GM19467 (cell line): ENCODE data around the gene SNX21.
"Not testable (repeated sequence)": the region's sequence is repeated elsewhere in the genome, so short reads cannot be mapped to it uniquely, and the experiment has no call there.

Source experiments
- ATAC-seq: cut with Tn5 transposase; IDR thresholded peaks from one replicate; pipeline ENCODE4 v1.9.1; 2021; ENCODE audit warnings: mild to moderate bottlenecking, moderate library complexity; ENCODE audit not compliant: unreplicated experiment

Gene SNX21

GRCh38 chr20:45821947-45822346 lies 11.7 kb upstream of the SNX21 start:
- ATAC-seq = no peak

DNA sequence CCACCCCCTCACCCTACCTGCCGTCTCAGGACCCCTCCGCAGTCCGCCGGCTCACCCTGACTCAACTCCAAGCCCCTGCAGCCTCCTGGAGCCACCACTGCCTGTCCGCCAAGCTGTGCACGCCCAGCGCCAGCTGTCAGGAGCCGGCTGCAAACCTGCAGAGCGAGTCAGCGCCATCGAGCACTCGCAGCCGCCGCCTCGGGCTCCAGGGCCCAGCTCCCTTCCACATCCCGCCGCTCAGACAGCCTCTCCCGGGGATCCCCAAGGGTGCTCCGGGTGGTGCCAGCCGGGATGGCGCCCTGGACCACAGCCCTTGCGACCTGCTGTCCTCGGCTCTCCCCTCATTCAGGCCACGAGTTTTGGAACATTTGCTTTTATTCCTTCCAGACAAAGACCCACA lies 10.7 kb upstream of the SNX21 start:
- no peak for ATAC-seq

DNA sequence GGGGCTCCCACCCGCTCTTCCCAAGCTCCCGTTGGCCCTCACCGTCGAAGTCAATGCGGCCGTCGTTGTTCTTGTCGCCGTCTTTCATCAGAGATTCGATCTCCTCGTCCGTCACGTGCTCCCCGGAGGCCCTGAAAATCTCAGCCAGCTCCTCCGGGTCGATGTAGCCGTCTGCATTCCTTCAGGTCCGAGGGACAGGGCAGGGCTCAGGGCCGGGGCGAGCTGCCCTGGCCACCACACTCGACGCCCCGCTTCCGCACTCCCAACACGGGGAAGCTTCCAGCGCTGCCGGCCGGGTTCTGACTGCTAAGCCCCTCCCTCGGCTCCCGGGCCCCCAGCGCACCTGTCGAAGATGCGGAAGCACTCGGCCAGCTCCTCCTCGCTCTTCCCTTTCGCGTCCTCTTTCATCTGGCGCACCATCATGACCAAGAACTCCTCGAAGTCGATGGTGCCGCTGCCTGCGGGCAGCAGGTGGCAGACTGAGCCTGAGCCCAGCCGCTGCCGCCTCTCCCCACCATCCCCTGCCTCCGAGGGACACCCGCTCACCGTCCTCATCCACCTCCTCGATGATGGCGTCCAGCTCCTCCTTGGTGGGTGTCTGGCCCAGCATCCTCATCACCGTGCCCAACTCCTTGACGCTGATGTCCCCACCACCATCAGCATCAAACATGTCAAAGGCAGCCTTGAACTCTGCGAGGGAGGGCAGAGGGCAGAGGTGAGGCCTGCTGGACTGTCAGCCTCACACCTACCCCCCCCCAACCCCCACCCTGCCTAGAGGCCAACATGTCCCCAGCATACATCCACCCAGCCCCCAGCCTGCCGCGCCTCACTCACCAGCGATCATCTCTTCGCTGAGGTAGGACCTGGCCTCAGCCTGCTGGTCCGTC lies 9.4 kb upstream of the SNX21 start:
- ATAC-seq = no peak

DNA sequence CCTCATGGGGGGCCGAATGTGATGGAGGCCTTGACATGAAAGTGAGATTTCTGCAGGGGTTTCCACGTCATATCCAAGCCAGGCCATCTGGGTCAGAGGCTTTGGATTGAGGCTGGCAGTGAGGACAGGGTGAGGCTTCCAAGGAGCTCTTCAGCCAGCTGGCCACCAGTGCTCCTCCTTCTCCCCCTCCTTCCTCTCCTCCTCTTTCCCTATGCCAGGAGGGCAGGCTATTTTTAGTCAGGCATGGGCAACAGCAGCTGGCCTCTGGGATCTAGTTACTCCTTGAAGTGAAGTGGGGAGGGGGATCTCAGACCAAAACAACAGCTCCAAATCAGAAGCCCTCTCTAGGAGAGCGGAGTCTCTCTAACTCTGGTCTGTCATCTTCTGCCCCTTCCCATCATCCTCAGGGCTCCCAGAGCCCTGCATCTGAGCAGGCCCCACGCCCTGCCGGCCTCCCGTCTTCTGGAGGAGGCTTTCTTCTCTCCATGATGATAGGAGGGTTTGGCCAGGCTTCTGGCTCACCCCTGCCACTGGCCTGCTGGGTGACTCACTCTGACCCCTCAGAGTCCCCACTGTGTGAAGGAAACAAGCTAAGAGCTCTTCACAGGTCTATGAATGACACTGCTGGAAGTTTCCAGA lies 7.1 kb upstream of the SNX21 start:
- ATAC-seq = no peak

DNA sequence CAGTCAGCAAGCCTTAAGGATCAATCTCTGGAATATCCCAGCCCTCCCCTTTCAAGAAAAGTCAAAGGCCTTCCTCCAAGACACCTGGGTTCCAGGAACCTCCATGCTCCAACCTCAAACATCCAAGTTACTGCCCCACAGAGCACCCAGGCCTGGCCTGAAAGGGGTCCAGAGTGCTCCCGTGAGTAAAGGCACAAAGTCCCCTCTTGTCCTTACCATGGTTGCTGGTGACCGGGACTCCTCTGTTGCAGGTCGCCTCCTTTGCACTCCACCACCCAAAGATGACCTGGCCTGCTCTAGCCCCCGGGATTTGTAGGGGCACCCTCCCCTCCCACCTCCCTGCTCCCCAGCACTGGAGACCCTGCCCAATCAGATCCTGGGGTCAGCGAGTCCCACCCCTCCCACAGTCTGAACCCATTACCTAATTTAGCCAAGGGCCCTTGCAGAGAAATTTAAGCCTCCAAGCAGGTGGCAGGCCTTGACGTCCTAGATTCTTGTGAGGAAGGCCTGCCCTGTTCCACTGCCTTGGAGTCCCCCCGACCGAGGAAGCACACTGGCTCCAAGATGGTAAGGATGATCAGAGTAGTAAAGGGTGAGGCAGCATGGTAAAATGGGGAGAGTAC lies 6.5 kb upstream of the SNX21 start, which contains the start of gene TNNC2:
Gene TNNC2 (minus strand): TSS at position 283 of the 623 bp plus-strand sequence. CDS start 64 bp downstream, at position 219.
- ATAC-seq = no peak

DNA sequence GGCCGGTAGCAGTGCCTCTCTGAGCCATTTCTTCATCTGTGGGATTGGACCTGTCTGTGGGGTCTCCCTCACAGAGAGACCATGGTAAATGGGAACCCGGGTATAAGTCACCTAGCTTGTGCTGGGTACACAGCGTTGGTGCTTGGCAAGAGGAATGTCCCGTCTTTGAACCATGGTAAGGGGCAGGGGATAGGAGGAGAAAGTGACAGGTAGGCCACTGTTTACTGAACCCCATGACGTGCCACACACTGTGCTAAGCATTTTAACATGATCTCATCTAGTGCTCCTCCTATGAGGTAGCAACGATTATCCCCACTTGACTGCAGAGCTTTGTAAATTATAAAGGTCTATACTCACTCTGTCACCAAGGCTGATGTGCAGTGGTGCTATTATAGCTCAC lies 5.9 kb upstream of the SNX21 start:
- no peak for ATAC-seq

DNA sequence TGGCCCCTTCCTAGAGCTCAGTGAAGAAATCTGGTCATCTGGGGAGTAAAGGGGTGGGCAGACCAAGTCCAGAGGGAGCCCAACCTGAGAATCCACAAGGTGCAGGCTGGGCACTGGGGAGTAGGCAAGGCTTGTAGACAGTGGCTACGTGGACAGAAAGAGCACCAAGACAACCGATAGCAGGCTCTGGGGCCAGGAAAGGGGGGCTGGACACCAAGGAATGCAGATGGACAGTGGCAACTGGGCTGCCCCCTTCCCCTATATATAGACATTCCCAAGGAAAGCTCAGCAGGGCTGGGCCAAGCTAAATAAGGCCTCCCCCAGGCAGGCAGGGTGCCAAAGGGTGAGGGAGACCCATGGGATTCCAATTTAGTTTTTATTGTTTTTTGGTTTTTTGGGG lies 5.0 kb upstream of the SNX21 start:
- no peak for ATAC-seq

DNA sequence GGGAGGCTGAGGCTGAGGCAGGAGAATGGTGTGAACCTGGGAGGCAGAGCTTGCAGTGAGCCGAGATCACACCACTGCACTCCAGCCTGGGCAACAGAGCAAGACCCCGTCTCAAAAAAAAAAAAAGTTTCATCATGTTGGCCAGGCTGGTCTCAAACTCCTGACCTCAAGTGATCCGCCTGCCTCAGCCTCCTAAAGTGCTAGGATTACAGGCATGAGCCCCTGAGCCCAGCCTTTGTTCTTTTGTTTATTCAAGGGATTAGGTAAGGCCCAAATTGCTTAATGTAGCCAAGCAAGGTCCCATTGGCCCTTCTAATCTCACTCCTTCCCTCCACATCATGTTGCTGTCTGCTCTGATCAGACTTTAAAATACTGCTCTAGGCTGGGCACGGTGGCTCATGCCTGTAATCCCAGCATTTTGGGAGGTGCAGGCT lies 3.9 kb upstream of the SNX21 start:
- not testable (repeated sequence) for ATAC-seq

DNA sequence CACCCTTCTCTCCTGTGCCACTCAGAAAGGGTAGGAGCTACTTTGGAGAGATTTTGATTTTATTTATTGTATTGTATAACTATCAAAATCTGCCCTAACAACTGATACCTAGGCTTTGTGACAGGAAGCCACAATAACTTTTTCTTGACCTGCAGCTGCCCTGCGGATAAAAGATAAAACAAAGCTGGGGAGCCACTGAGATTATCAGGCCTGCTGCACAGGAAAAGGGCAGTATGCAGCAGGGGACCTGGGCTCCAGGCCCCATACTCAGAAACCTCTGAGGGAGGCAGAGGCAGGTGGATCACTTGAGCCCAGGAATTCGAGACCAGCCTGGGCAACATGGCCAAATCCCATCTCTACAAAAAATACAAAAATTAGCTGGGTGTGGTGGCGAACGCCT lies 980 bp upstream of the SNX21 start:
- no peak for ATAC-seq

GRCh38 chr20:45833883-45834796 lies 541 bp downstream of the SNX21 start:
- ATAC-seq = no peak

DNA sequence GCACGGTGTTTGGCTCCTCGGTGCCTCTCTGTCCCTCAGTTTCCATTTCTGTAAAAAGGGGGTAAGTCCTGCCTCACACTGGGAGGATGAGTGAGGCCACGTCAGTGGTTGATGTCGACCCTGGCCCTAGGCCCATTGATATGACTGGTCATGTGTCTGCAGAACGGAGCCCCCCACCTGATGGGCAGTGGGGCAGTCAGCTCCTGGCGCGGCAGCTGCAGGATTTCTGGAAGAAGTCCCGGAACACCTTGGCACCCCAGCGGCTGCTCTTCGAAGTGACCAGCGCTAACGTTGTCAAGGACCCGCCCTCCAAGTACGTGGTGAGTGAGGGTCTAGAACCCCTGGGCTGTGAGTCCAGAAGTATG lies 1.2 kb downstream of the SNX21 start:
- no peak for ATAC-seq

- no peak for ATAC-seq
Observed at GRCh38 chr20:45835329-45835765, 1.7 kb downstream of the SNX21 start.

DNA sequence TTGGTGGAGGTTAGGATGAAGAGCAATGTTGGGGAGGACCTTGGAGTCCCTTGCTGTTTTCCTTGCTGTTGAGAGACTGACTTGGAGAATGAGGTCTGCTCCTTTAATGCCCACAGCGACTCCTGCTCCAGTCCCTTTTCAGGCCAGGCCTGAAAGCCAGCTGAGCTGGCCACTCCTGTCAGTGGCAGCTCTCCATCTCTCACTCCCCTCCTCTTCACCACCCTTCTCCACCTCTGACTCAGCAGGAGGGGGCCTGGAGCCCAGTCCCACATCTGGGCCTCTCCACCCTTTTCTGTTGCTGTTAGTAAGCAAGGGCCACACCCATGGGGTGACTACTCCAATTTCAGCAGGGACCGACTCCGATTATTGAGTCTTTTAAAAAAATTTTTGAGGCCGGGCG lies 2.2 kb downstream of the SNX21 start:
- no peak for ATAC-seq

DNA sequence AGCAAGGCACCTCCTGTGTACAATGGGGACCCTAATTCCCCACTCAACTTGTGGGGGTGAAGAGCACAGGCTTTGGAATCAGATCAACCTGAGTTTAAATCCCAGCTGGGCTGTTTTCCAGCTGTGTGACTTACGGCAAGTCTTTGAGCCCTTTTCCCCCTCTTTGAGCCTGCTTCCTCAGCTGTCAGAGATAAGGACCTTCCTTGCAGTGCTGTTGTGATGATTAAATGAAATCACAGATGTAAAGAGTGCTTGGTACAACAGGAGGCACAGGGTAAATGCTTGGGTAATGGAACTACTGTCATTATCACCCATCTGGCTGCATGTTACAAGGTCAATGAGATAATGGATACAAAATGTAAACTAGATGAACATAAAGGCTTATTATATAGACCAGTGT lies 3.2 kb downstream of the SNX21 start:
- ATAC-seq = no peak

DNA sequence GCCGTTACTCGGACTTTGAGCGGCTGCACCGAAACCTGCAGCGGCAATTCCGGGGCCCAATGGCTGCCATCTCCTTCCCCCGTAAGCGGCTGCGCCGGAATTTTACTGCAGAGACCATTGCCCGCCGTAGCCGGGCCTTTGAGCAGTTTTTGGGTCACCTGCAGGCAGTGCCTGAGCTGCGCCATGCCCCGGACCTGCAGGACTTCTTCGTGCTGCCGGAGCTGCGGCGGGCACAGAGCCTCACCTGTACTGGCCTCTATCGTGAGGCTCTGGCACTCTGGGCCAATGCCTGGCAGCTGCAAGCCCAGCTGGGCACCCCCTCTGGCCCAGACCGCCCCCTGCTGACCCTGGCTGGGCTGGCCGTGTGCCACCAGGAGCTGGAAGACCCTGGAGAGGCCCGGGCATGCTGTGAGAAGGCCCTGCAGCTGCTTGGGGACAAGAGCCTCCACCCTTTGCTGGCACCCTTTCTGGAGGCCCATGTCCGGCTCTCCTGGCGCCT lies 7.2 kb downstream of the SNX21 start:
- ATAC-seq = no peak

DNA sequence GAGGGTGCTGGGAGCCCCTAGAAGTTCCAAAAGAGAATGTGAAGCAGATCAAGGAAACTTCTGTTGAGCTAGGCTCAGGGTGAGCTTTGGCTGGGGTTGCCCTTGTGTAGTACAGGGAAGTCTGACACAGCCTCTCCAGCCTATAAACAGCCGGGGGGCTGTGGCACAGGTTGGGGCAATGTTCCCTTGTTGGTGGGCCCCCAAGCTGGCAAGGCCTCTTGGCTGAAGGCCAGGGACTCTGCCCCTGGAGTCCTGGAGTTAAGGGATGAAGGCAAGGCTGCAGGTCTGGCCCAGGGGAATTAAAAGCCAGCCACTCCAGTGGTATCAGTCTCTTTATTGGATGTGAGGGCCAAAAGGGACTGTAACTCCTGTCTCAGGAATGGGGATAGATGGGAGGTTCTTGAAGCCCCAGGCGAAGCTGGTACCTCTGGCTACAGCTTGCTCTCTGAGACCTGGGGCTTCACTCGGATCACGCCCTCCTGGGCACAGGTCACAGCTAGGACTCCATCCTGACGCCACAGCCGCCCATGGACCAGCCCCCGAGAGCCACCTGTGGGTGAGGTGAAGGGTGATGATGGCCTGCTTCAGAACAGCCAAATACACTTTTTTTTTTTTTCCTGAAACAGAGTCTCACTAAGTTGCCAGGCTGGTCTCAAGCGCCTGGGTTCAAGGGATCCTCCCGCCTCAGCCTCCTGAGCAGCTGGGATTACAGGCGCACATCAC lies 8.0 kb downstream of the SNX21 start:
- no peak for ATAC-seq

DNA sequence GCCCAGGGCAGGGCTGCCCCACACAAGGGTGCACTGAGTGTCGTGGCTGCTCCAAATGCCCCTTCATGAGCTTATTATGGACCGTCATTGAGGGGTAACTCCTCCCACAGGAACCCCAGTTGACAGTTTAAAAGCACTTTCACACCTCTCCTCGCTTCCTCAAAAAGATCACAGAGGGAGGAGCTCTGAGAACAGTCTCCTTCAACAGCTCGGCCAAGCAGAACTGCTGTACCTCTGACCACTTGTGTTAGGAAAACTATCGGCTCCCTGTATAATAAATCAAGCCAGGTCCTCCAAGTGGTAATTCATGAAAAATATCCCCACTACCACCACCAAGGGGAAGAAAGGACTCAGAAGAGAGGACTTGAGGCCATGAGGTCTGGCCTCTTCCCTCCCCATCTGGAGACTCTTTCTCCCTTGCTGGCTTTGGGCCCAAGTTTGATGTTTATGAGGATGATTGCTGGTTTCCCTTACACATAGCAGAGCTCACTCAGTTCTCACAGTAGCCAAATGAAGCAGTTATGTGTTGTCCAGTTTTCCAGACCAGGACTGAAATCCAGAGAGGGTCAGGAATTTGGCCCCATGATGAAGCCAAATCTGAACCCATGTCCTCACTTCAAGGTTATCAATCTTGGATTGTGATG lies 8.7 kb downstream of the SNX21 start:
- ATAC-seq = no peak

DNA sequence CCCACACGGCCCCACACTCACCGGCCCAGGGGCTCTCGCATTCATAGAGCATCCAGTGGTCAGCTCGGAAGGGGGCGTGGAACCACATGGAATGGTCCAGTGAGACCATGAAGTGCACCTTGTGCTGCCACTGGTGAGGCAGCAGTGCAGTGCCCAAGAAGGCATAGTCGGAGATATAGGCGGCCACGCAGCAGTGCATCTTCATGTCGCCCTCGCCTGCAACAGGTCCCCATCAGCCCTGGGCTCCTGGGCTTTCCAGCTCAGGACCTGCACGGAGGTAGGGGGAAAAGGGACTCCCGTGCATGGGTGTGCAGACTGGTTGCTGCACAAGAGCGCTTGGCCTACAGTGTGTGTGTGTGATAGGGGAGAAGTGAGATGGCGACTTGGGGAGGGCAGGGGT lies 9.9 kb downstream of the SNX21 start:
- ATAC-seq = no peak

GRCh38 chr20:45845452-45845851 lies 11.9 kb downstream of the SNX21 start:
- ATAC-seq = no peak
